ENCODE data around the gene FOXC2. TPM values are rescaled to one million over a fixed set of nuclear protein-coding genes. Genes with fewer than 3 reads are reported as not detected.

The FOXC2 gene
- total RNA-seq, 1 donor = not detected

DNA sequence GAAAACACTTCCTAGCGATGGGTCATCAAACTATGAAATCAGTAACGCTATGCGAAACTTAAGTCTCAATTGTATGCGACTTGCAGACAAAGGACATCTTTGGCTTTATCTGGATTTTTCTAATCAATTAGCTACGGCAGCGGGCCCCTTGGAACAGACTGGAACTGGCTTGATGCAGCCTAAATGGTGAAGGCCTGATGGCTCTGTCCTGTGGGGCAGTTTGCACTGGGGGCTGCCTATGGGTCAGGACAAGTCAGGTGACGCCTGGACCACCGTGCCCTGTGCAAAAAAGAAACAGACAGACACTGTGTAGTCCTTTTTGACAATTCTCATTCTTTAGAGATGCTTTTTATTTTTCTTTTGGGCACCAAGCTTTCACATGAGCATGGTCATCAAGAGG, 33.6 kb upstream of the FOXC2 start:
- TF ChIP-seq, protein P1, sequence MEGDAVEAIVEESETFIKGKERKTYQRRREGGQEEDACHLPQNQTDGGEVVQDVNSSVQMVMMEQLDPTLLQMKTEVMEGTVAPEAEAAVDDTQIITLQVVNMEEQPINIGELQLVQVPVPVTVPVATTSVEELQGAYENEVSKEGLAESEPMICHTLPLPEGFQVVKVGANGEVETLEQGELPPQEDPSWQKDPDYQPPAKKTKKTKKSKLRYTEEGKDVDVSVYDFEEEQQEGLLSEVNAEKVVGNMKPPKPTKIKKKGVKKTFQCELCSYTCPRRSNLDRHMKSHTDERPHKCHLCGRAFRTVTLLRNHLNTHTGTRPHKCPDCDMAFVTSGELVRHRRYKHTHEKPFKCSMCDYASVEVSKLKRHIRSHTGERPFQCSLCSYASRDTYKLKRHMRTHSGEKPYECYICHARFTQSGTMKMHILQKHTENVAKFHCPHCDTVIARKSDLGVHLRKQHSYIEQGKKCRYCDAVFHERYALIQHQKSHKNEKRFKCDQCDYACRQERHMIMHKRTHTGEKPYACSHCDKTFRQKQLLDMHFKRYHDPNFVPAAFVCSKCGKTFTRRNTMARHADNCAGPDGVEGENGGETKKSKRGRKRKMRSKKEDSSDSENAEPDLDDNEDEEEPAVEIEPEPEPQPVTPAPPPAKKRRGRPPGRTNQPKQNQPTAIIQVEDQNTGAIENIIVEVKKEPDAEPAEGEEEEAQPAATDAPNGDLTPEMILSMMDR (IDR thresholded peaks at IDR 0.05; ENCODE audit: insufficient read depth, low read depth, low read length) = no peak
- DNase-seq (ENCODE audit: low read depth) = no peak
- H3K4me3 ChIP-seq (ENCODE audit: low read depth, low read length) = no peak overlapping the region

DNA sequence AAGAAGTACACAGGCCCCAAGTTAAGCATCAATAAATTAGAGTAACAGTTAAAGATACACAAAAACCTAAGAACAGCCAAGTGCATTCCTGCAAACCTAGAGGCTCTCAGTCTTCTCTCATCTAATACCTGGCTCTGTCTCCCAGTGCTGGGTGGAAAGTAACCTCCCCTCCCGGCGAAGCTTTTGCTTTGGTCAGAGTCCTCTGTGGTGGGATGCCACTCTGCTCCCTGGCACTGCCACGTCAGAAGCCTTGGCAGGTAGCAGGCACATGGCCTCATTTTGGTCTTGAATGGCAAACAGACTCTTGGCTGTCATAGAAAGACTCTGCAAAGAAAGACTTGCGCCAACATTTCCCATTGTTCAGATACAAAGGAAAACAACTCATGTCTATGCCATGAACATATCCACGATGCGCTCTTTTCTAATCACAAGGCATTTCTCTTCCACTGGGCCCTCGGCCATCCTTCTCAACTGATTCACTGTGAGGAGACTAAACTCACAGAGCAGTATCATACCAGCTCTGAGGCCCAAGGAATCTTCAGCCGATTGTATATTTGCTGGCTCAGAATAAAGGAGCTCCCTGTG, 32.8 kb upstream of the FOXC2 start:
- TF ChIP-seq, protein P1 (IDR thresholded peaks at IDR 0.05; ENCODE audit: insufficient read depth, low read depth, low read length) = no peak
- no peak overlapping the region for H3K4me3 ChIP-seq (ENCODE audit: low read depth, low read length)
- no peak for DNase-seq (ENCODE audit: low read depth)

DNA sequence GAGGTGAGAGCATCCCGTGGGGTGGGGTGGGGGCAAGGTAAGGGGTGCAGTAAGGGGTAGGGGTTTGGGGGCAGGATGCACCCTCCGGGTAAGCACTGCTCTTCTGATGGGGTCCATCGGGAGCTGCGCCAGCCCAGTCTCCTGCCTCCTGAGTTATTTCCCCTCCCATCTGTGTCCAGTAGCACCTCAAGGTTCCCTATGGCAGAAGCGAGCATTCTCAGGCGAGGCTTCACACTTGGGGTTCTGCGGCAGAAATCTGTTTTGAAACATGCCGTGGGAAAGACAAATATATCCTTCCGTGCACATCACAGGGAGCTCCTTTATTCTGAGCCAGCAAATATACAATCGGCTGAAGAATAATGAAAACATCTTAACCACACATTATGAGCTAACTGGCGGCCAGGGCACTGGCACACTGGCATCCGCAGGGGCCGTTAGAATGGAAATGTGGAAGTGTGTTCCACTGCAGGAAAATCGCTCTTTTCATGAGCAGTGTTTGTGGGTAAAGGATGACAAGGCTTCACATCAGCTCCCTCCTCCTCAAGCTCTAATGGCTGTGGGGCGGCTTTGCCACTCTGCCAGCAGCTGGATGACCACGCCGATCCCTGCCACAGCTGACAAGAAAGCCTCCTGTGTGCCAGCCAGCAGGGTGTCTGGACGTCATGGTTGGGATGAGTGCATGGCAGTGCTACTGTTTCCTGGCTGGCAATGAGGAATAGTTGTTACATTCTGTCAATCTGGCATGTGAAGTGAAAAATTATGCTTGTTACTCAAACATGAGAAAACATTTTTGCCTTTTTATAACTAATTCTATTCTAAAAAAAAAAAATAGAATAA, 31.6 kb upstream of the FOXC2 start:
- TF ChIP-seq, protein P1 (IDR thresholded peaks at IDR 0.05; ENCODE audit: insufficient read depth, low read depth, low read length) = no peak
- DNase-seq (ENCODE audit: low read depth) = no peak
- H3K4me3 ChIP-seq (ENCODE audit: low read depth, low read length) = no peak overlapping the region

DNA sequence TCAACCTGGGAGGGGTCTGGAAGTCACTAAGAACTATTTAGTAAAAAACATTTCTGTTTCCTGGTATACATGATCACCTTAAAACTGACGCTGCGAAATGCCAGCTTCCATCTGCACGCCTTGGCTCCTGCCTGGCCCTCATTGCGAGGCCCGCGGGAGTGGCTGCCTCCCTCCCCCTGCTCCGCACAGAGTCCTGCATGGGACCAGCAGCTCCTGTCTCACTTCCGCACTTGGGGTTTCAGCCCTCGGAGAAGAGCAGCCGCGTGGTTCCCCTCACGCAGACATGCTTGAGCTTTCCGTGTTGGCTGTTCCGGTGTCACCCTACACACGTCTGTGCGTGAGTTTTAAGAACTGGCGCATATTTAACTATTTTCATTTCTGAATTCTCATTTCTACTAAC, 30.0 kb upstream of the FOXC2 start:
- no peak for DNase-seq (ENCODE audit: low read depth)
- H3K4me3 ChIP-seq (ENCODE audit: low read depth, low read length) = no peak overlapping the region
- TF ChIP-seq, protein P1 (IDR thresholded peaks at IDR 0.05; ENCODE audit: insufficient read depth, low read depth, low read length) = no peak

DNA sequence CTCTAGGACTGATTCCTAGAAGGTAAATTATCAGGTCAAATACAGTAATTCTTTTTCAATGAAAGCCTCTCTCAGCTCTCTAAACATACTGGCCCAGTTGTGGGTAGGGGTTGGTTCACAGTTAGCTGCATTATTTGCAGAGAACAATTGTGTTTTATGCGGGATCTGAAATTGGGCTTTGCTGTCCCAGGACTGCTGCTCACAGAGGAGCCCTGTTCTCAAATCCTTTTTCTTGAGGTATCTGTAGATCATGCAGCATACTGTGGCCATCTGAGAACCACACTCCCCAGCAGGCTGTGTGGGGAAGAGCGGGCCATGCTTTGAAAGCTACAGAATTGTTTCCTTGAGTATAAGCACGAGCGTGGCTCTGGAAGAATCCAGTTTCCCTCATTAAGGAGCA, 29.1 kb upstream of the FOXC2 start:
- no peak for DNase-seq (ENCODE audit: low read depth)
- no peak overlapping the region for H3K4me3 ChIP-seq (ENCODE audit: low read depth, low read length)
- TF ChIP-seq, protein P1 (IDR thresholded peaks at IDR 0.05; ENCODE audit: insufficient read depth, low read depth, low read length) = no peak

DNA sequence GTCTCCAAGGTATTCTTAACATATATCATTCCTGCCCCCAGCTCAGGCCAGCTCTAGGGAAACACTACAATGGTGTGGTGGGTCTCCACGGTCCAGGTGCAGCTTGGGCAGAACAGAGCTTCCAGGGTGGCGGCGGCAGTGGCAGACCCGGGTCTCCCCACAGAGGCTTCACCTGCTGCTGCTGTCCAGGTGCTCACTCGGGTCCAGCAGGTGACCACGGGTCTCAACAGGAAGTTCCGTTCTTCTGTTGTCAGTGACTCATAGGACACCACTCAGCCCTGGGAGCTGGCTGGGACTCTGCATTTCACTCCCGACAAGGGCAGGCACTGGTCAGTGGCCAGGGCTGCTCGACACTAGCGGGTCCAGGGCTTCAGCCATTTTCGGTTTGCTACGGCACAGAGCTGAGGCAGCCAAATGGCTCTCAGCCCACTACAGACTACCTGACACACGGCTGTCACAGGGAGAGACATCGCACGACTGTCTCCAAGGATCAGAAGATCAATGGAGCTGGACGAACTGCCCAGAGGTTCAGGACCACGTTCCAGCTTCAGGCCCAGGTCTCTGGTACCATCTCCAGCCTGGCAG, 28.3 kb upstream of the FOXC2 start:
- DNase-seq (ENCODE audit: low read depth) = no peak
- no peak overlapping the region for H3K4me3 ChIP-seq (ENCODE audit: low read depth, low read length)

More for the DNA sequence above, 28.3 kb upstream of the FOXC2 start:
- TF ChIP-seq, protein P1 (IDR thresholded peaks at IDR 0.05; ENCODE audit: insufficient read depth, low read depth, low read length) = no peak
